ENCODE measurements around the gene RFX1. TPM values are rescaled to one million over a fixed set of nuclear protein-coding genes. Genes with fewer than 3 reads are reported as not detected.

Gene RFX1
- total RNA-seq, 1 donor from 2014 or later: 7.0 TPM

DNA sequence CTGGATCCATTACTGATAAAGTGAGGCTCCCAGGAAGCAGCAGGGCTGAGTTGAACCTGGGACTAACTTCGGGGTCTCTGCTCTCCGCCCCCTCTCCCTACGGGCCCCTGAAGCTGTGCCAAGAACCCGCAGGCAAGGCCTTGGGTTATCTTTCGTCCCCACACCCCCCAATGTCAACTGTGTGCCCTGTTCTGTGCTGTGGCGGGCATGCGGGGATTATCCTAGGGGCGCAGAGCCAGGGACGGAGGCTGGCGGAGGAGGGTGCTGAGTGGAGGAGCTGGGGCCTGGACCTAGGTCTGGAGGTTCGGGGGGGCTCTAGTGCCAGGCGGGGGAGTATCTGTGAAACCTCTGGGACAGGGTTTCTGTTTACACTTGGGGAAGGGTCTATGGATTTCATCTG, 26.4 kb downstream of the RFX1 start:
- H3K4me3 ChIP-seq (ENCODE audit: low read depth, low read length): no peak overlapping the region
- TF ChIP-seq CTCF (IDR thresholded peaks at IDR 0.05; ENCODE audit: insufficient read depth, low read length, poor library complexity, severe bottlenecking): no peak
- no peaks in the 10 kb centered on the region for H3K36me3 ChIP-seq (ENCODE audit: control insufficient read depth, insufficient read depth, low read length)
- no peak for DNase-seq (ENCODE audit: low read depth)
- no peaks in the 10 kb centered on the region for H3K27me3 ChIP-seq (ENCODE audit: control insufficient read depth, insufficient read depth, low read length)

GRCh38 chr19:13979244-13979615, 26.9 kb downstream of the RFX1 start:
- peak overlapping the region; percentile 6 for H3K4me3 ChIP-seq (ENCODE audit: low read depth, low read length)
- DNase-seq (ENCODE audit: low read depth): no peak

GRCh38 chr19:13978351-13979243, 27.5 kb downstream of the RFX1 start:
- H3K4me3 ChIP-seq (ENCODE audit: low read depth, low read length): peak overlapping the region; percentile 18
- DNase-seq (ENCODE audit: low read depth): no peak
- no peak for TF ChIP-seq CTCF (IDR thresholded peaks at IDR 0.05; ENCODE audit: insufficient read depth, low read length, poor library complexity, severe bottlenecking)
- no peaks in the 10 kb centered on the region for H3K27me3 ChIP-seq (ENCODE audit: control insufficient read depth, insufficient read depth, low read length)
- no peaks in the 10 kb centered on the region for H3K36me3 ChIP-seq (ENCODE audit: control insufficient read depth, insufficient read depth, low read length)

More at GRCh38 chr19:13979244-13979615, 26.9 kb downstream of the RFX1 start:
- Histone ChIP-seq H3K36me3 (ENCODE audit: control insufficient read depth, insufficient read depth, low read length) (no peaks in the 10 kb centered on the region), H3K27me3 (ENCODE audit: control insufficient read depth, insufficient read depth, low read length) (no peaks in the 10 kb centered on the region)
- no peak for TF ChIP-seq CTCF (IDR thresholded peaks at IDR 0.05; ENCODE audit: insufficient read depth, low read length, poor library complexity, severe bottlenecking)

DNA sequence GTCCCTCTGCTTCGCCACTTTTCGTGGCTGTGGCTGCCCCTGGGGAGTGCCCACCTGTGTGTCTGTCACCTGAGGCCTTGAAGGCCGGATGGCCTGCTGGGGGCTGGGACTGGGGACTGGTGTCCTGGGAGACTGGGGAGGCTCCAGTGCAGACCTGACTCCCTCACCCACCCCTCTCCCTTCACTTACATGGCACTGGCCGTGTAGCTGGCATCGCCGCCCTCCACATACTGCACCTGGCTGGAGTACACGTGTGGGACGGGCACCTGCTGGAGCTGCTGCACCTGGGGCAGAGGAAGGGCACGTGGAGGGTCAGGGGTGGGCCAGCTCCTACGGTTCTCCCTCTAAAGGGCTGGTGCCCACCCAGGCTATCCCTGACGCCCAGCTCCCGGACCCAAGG, 28.3 kb downstream of the RFX1 start:
- Histone ChIP-seq H3K27me3 (ENCODE audit: control insufficient read depth, insufficient read depth, low read length) (no peaks in the 10 kb centered on the region), H3K4me3 (ENCODE audit: low read depth, low read length) (no peak overlapping the region), H3K36me3 (ENCODE audit: control insufficient read depth, insufficient read depth, low read length) (no peaks in the 10 kb centered on the region)
- DNase-seq (ENCODE audit: low read depth): no peak
- no peak for TF ChIP-seq CTCF (IDR thresholded peaks at IDR 0.05; ENCODE audit: insufficient read depth, low read length, poor library complexity, severe bottlenecking)

GRCh38 chr19:13976446-13976845, 29.7 kb downstream of the RFX1 start:
- Histone ChIP-seq H3K27me3 (ENCODE audit: control insufficient read depth, insufficient read depth, low read length) (no peaks in the 10 kb centered on the region), H3K36me3 (ENCODE audit: control insufficient read depth, insufficient read depth, low read length) (no peaks in the 10 kb centered on the region), H3K4me3 (ENCODE audit: low read depth, low read length) (no peak overlapping the region)
- TF ChIP-seq CTCF (IDR thresholded peaks at IDR 0.05; ENCODE audit: insufficient read depth, low read length, poor library complexity, severe bottlenecking): no peak
- no peak for DNase-seq (ENCODE audit: low read depth)

DNA sequence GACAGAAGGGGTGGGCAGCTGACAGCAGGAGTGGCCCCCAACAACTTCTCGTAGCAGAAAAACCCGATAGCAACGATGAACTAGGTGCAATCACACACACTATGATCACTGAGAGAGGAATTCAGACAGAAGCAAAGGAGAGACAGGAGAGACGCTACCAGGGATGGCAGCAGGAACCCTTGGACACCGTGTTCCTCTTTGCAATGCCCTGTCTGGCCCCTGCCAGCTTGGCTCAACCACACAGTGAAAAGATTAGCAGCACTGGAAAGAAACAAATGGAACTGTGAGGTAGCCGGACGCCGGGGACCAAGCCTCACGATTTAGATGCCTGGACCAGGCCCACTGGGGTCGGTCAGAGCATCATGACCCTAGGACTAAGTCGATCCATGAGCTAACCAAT, 30.2 kb downstream of the RFX1 start:
- no peaks in the 10 kb centered on the region for H3K36me3 ChIP-seq (ENCODE audit: control insufficient read depth, insufficient read depth, low read length)

More for the DNA sequence above, 30.2 kb downstream of the RFX1 start:
- no peaks in the 10 kb centered on the region for H3K27me3 ChIP-seq (ENCODE audit: control insufficient read depth, insufficient read depth, low read length)
- no peak for TF ChIP-seq CTCF (IDR thresholded peaks at IDR 0.05; ENCODE audit: insufficient read depth, low read length, poor library complexity, severe bottlenecking)
- no peak for DNase-seq (ENCODE audit: low read depth)
- H3K4me3 ChIP-seq (ENCODE audit: low read depth, low read length): no peak overlapping the region

Measured in kidney epithelial cell (primary cell).